ENCODE results near the gene CCDC9.

CCDC9 gene

DNA sequence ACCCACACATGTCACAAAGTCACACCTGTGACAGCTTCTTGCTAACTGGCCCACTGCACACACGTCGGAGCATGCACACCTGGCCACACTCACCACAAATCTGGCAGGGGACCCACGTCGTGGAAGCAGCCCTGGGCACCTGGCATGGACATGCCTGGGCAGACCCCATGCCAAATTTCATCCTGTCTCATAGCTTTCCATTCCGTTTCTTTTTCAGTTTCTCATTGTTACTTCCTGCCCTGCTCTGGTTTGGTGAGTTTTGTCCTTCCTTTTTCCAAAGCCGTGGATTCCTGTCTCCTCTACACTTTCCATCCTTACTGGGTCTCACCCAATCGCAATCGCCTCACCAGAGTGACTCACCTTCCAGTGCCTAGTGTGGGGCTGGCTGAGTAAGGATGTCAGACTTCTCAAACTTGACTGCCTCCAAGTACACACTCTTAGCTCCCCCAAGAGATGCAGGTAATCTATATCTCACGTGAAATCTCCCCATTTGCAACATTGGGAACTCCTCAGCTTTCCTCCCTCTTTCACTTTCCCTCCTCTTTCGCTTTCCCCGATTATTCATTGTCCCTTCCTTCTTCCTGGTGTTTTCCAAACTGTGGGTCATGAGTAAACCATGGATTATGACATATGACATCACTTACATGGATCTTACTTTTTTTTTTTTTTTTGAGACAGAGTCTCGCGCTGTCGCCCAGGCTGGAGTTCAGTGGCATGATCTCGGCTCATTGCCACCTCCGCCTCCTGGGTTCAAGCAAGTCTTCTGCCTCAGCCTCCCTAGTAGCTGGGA lies 23.7 kb upstream of the CCDC9 start:
- H3K27ac ChIP-seq (ENCODE audit: low read depth, low read length) = no peak overlapping the region
- H3K9ac ChIP-seq (ENCODE audit: low read depth in 1 of 2, low read length in 2 of 2) = peak overlapping the region; percentile 4 to 14
- H3K4me3 ChIP-seq (ENCODE audit: low read depth in 1 of 2, low read length in 2 of 2) = peak overlapping the region; percentile 14 to 57
- H3K36me3 ChIP-seq (ENCODE audit: control insufficient read depth in 1 of 2, insufficient read depth in 2 of 2, low read length in 2 of 2) = no peaks in the 10 kb centered on the region
- no peaks in the 10 kb centered on the region for H3K9me3 ChIP-seq (ENCODE audit: control insufficient read depth in 1 of 2, low read length in 2 of 2)
- peaks cover 19 to 40% of the 10 kb centered on the region in 2 donors for H3K4me1 ChIP-seq (ENCODE audit: control insufficient read depth in 1 of 2, insufficient read depth in 2 of 2, low read length in 2 of 2)
- peaks cover 8 to 13% of the 10 kb centered on the region in 2 donors for H3K27me3 ChIP-seq (ENCODE audit: control insufficient read depth in 1 of 2, insufficient read depth in 2 of 2, low read length in 2 of 2)

DNA sequence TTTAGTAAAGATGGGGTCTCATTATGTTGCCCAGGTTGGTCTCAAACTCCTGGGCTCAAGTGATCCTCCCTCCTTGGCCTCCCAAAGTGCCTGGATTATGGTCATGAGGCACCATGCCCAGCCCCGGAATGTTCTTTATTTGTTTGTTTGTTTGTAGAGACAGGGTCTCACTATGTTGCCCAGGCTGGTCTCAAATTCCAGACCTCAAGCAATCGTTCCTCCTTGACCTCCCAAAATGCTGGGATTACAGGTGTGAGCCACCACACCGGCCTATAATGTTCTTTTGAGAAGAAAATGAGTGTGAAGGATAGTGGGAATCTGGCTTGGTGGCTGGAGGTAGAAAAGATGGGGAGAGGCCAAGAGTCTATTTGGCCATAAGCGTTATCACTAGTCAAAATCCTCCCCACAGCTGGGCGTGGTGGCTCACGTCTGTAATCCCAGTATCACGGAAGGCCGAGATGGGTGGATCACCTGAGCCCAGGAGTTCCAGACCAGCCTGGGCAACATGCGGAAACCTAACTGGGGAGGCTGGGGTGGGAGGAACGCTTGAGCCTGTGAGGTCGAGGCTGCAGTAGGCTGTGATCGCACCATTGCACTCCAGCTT lies 20.2 kb upstream of the CCDC9 start:
- H3K27me3 ChIP-seq (ENCODE audit: control insufficient read depth in 1 of 2, insufficient read depth in 2 of 2, low read length in 2 of 2) = peaks cover 18 to 20% of the 10 kb centered on the region in 2 donors

DNA sequence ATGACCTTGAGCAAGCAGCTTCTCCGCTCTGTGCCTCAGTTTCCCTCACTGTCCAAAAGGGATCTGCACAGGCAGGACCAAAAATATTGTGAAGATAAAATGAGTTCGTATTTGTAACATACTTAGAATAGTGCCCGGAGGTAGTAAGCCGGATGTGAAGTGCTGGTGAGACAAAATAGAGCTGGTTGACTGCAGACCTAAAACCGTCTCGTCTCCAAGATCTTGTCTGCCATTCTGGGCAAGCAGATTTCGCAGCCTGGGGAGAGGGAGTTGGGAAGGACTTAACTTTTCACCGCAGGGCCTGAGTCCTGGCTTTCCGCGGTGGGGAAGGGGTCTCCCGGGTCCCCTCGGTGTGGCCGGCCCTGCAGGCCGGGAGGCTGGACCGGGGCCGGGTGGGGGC lies 17.2 kb upstream of the CCDC9 start:
- no peak overlapping the region for H3K9ac ChIP-seq (ENCODE audit: low read depth in 1 of 2, low read length in 2 of 2)
- H3K4me1 ChIP-seq (ENCODE audit: control insufficient read depth in 1 of 2, insufficient read depth in 2 of 2, low read length in 2 of 2) = peaks cover 22 to 32% of the 10 kb centered on the region in 2 donors
- no peaks in the 10 kb centered on the region for H3K9me3 ChIP-seq (ENCODE audit: control insufficient read depth in 1 of 2, low read length in 2 of 2)
- no peak overlapping the region for H3K4me3 ChIP-seq (ENCODE audit: low read depth in 1 of 2, low read length in 2 of 2)
- H3K27me3 ChIP-seq (ENCODE audit: control insufficient read depth in 1 of 2, insufficient read depth in 2 of 2, low read length in 2 of 2) = peaks cover 30 to 32% of the 10 kb centered on the region in 2 donors
- no peaks in the 10 kb centered on the region for H3K36me3 ChIP-seq (ENCODE audit: control insufficient read depth in 1 of 2, insufficient read depth in 2 of 2, low read length in 2 of 2)
- no peak overlapping the region for H3K27ac ChIP-seq (ENCODE audit: low read depth, low read length)

More for the DNA sequence above, 20.2 kb upstream of the CCDC9 start:
- Histone ChIP-seq H3K9me3 (ENCODE audit: control insufficient read depth in 1 of 2, low read length in 2 of 2) (no peaks in the 10 kb centered on the region), H3K9ac (ENCODE audit: low read depth in 1 of 2, low read length in 2 of 2) (no peak overlapping the region), H3K27ac (ENCODE audit: low read depth, low read length) (no peak overlapping the region), H3K36me3 (ENCODE audit: control insufficient read depth in 1 of 2, insufficient read depth in 2 of 2, low read length in 2 of 2) (no peaks in the 10 kb centered on the region), H3K4me1 (ENCODE audit: control insufficient read depth in 1 of 2, insufficient read depth in 2 of 2, low read length in 2 of 2) (peaks cover 16 to 30% of the 10 kb centered on the region in 2 donors), H3K4me3 (ENCODE audit: low read depth in 1 of 2, low read length in 2 of 2) (no peak overlapping the region)

DNA sequence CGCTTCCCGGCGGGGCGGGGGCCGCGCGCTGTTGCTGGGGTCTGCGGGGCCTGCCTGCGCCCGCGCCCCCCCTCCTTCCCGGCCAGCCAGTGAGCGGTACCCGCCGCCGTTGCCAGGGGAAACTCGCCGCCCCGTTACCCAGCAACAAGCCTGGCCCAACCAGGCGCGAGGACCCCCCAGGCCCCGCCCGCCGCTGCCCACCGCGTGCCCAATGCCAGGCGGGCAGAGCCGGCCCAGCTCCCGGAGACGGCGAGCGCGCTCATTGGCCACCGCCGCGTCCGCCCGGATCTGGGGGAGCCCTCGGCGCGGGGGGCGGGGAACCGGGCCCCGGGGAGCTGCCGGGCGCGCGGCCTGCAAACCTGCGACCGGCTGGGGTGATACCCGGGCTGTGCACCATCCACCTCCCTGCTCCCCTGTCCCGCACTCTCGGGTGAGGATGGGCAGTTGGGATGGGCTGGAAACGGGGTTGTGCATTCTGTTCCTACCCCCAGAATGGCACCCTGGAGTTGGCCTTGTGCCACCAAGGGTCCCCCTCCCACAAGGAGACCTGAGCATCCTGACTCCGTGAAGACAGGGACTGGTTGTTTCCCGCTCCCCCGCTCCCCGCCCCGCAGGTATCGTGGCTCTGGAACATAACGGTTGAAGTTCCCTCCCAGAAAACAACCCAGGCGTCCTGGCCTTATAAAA lies 16.6 kb upstream of the CCDC9 start:
- H3K4me1 ChIP-seq (ENCODE audit: control insufficient read depth in 1 of 2, insufficient read depth in 2 of 2, low read length in 2 of 2) = peaks cover 22 to 37% of the 10 kb centered on the region in 2 donors
- H3K4me3 ChIP-seq (ENCODE audit: low read depth in 1 of 2, low read length in 2 of 2) = no peak overlapping the region
- peak overlapping the region in 1 of 2 donors; percentile 18 for H3K9ac ChIP-seq (ENCODE audit: low read depth in 1 of 2, low read length in 2 of 2)
- no peak overlapping the region for H3K27ac ChIP-seq (ENCODE audit: low read depth, low read length)
- no peaks in the 10 kb centered on the region for H3K9me3 ChIP-seq (ENCODE audit: control insufficient read depth in 1 of 2, low read length in 2 of 2)
- H3K36me3 ChIP-seq (ENCODE audit: control insufficient read depth in 1 of 2, insufficient read depth in 2 of 2, low read length in 2 of 2) = no peaks in the 10 kb centered on the region
- H3K27me3 ChIP-seq (ENCODE audit: control insufficient read depth in 1 of 2, insufficient read depth in 2 of 2, low read length in 2 of 2) = peaks cover 30 to 32% of the 10 kb centered on the region in 2 donors

DNA sequence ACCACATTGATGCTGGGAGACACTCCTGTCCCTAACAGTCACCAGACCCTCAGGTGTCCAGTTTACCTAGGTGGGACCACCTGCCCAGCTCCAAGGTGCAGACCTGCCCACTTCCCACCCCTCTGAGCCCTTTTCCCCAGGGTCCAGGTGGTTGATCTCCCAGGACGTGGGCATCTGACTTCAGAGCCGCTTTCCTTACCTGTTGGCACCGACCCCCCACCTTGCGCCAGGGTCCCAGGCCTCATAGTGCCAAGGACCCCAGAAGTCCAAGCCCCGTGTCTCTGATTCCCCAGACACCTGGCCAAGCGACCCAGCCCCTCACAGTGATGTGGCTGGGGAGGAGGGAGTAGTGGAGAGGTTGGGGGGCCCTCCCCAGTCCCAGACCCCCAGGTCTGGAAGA lies 15.8 kb upstream of the CCDC9 start:
- Histone ChIP-seq H3K4me3 (ENCODE audit: low read depth in 1 of 2, low read length in 2 of 2) (no peak overlapping the region), H3K9ac (ENCODE audit: low read depth in 1 of 2, low read length in 2 of 2) (peak overlapping the region in 1 of 2 donors; percentile 18)

DNA sequence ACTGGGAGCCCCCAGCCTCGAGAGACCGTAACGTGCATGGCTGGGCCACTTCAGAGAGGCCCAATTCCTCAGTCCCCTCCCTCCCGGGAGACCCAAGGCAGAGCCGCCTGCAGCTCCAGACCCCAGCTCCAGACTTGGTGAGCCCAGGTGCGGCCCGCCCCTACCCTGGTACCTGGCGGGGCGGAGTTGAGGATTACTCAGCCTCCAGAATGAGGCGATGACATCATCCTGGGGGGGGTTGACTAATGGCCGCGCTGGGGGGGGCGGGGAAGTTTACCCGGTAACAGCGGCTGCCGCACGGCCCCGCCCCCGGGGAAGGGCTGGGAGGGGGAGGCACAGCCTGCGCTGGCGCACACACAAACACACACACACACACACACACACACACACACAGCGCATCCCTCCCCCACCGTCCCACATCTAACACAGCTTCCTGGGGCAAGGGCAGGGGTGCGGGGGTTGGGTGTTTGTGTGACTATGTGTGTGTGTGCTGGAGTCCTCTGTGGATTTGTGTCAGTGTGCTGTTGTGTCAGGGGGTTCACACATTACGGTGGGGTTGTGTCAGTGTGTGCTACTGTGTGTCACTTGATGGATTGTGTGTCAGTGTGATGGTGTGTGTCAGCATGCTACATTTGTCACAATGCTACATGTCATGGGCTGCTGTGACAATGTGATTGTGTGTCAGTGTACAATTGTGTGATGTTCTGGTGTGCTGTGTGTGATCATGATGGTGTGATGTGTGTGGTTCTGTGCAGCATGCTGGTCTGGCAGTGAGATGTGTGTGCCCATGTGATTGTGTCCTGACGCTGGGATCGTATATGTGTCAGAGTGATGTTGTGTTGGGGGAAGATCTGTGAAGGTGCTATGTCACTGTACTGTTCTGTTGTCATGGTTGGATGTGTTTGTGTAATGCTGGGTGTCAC lies 15.1 kb upstream of the CCDC9 start:
- peak overlapping the region in 1 of 2 donors; percentile 23 for H3K4me3 ChIP-seq (ENCODE audit: low read depth in 1 of 2, low read length in 2 of 2)
- H3K27ac ChIP-seq (ENCODE audit: low read depth, low read length) = no peak overlapping the region
- H3K9ac ChIP-seq (ENCODE audit: low read depth in 1 of 2, low read length in 2 of 2) = peak overlapping the region in 1 of 2 donors; percentile 6

More for the DNA sequence above, 15.8 kb upstream of the CCDC9 start:
- Histone ChIP-seq H3K27me3 (ENCODE audit: control insufficient read depth in 1 of 2, insufficient read depth in 2 of 2, low read length in 2 of 2) (peaks cover 30 to 32% of the 10 kb centered on the region in 2 donors), H3K36me3 (ENCODE audit: control insufficient read depth in 1 of 2, insufficient read depth in 2 of 2, low read length in 2 of 2) (no peaks in the 10 kb centered on the region), H3K27ac (ENCODE audit: low read depth, low read length) (no peak overlapping the region), H3K9me3 (ENCODE audit: control insufficient read depth in 1 of 2, low read length in 2 of 2) (no peaks in the 10 kb centered on the region), H3K4me1 (ENCODE audit: control insufficient read depth in 1 of 2, insufficient read depth in 2 of 2, low read length in 2 of 2) (peaks cover 22 to 38% of the 10 kb centered on the region in 2 donors)

DNA sequence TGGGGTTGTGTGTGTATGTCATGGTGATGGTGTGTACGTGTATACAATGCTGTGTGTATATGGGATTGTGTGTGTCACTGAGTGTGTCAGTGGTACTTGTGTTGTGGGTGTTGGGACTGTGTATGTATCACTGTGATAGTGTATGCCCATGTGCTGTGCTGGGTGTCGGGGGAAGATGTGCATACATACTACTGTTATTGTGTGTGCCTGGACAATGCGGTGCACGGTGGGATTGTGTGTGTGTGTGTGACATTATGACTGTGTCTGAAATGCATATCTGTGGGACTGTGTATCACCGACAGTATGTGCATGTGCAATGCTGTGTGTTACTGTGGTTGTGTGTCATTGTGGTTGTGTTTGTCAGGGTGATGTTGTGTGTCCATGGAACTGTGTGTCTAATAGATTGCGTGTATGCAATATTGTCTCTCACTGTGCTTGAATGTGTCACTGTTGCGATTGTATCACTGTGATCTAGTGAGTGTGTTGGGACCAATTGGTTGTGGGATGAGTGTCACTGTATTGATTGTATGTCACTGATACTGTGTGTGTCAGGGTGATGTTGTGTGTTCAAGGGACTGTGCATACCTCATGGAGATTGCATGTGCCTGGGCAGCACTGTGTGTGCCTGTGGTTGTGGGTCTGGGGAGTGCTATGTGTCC lies 14.3 kb upstream of the CCDC9 start:
- peaks cover 30 to 32% of the 10 kb centered on the region in 2 donors for H3K27me3 ChIP-seq (ENCODE audit: control insufficient read depth in 1 of 2, insufficient read depth in 2 of 2, low read length in 2 of 2)
- no peak overlapping the region for H3K9ac ChIP-seq (ENCODE audit: low read depth in 1 of 2, low read length in 2 of 2)
- H3K4me3 ChIP-seq (ENCODE audit: low read depth in 1 of 2, low read length in 2 of 2) = no peak overlapping the region
- H3K4me1 ChIP-seq (ENCODE audit: control insufficient read depth in 1 of 2, insufficient read depth in 2 of 2, low read length in 2 of 2) = peaks cover 22 to 38% of the 10 kb centered on the region in 2 donors
- no peaks in the 10 kb centered on the region for H3K9me3 ChIP-seq (ENCODE audit: control insufficient read depth in 1 of 2, low read length in 2 of 2)
- no peak overlapping the region for H3K27ac ChIP-seq (ENCODE audit: low read depth, low read length)
- no peaks in the 10 kb centered on the region for H3K36me3 ChIP-seq (ENCODE audit: control insufficient read depth in 1 of 2, insufficient read depth in 2 of 2, low read length in 2 of 2)

More for the DNA sequence above, 15.1 kb upstream of the CCDC9 start:
- no peaks in the 10 kb centered on the region for H3K36me3 ChIP-seq (ENCODE audit: control insufficient read depth in 1 of 2, insufficient read depth in 2 of 2, low read length in 2 of 2)
- H3K9me3 ChIP-seq (ENCODE audit: control insufficient read depth in 1 of 2, low read length in 2 of 2) = no peaks in the 10 kb centered on the region
- H3K27me3 ChIP-seq (ENCODE audit: control insufficient read depth in 1 of 2, insufficient read depth in 2 of 2, low read length in 2 of 2) = peaks cover 30 to 32% of the 10 kb centered on the region in 2 donors
- H3K4me1 ChIP-seq (ENCODE audit: control insufficient read depth in 1 of 2, insufficient read depth in 2 of 2, low read length in 2 of 2) = peaks cover 22 to 38% of the 10 kb centered on the region in 2 donors

DNA sequence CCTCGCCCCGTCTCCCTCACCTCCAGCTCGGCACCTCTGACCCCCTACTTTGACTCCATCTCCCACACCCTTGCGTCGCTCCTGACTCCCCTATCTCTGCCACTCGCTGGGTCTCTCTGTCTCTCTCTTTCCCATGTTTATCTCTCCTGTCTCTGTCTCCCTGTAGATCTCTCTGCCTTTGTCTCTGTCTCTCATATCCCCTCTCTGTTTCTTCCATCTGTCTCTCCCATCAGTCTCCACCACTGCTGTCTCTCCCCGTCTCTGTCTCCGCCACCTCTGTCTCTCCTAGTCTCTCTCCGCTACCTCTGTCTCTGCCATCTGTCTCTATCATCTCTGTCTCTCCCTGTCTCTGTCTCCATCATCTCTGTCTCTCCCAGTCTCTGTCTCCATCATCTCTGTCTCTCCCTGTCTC lies 13.0 kb upstream of the CCDC9 start:
- peak overlapping the region in 1 of 2 donors; percentile 39 for H3K9ac ChIP-seq (ENCODE audit: low read depth in 1 of 2, low read length in 2 of 2)
- no peaks in the 10 kb centered on the region for H3K36me3 ChIP-seq (ENCODE audit: control insufficient read depth in 1 of 2, insufficient read depth in 2 of 2, low read length in 2 of 2)
- H3K9me3 ChIP-seq (ENCODE audit: control insufficient read depth in 1 of 2, low read length in 2 of 2) = no peaks in the 10 kb centered on the region
- H3K27ac ChIP-seq (ENCODE audit: low read depth, low read length) = no peak overlapping the region
- peaks cover 22 to 38% of the 10 kb centered on the region in 2 donors for H3K4me1 ChIP-seq (ENCODE audit: control insufficient read depth in 1 of 2, insufficient read depth in 2 of 2, low read length in 2 of 2)
- peak overlapping the region; percentile 51 to 73 for H3K4me3 ChIP-seq (ENCODE audit: low read depth in 1 of 2, low read length in 2 of 2)
- H3K27me3 ChIP-seq (ENCODE audit: control insufficient read depth in 1 of 2, insufficient read depth in 2 of 2, low read length in 2 of 2) = peaks cover 30 to 32% of the 10 kb centered on the region in 2 donors
